Mammary epithelial cell (primary cell): ENCODE results near the gene ACP4.

Experiments
- EZH2 ChIP-seq: IDR thresholded peaks from 2 replicates; pipeline ENCODE4 v1.6.1; 2012; ENCODE audit warnings: low read length, inconsistent platforms, borderline replicate concordance
- TF ChIP-seq, protein P1 (sequence below), 2 donors: IDR thresholded peaks in 1 of 2; conservative IDR thresholded peaks in 1 of 2; 2 replicates each; pipeline ENCODE4 v1.5.1; 2011 to 2012; ENCODE audit warnings: inconsistent platforms in 2 of 2, low read length in 2 of 2, mild to moderate bottlenecking in 2 of 2, control low read depth in 1 of 2, low read depth in 1 of 2; ENCODE audit not compliant: insufficient read depth in 1 of 2; ENCODE audit errors: extremely low read depth in 1 of 2

GRCh38 chr19:50844296-50844935, 54.2 kb downstream of the ACP4 start:
- TF ChIP-seq, protein P1, sequence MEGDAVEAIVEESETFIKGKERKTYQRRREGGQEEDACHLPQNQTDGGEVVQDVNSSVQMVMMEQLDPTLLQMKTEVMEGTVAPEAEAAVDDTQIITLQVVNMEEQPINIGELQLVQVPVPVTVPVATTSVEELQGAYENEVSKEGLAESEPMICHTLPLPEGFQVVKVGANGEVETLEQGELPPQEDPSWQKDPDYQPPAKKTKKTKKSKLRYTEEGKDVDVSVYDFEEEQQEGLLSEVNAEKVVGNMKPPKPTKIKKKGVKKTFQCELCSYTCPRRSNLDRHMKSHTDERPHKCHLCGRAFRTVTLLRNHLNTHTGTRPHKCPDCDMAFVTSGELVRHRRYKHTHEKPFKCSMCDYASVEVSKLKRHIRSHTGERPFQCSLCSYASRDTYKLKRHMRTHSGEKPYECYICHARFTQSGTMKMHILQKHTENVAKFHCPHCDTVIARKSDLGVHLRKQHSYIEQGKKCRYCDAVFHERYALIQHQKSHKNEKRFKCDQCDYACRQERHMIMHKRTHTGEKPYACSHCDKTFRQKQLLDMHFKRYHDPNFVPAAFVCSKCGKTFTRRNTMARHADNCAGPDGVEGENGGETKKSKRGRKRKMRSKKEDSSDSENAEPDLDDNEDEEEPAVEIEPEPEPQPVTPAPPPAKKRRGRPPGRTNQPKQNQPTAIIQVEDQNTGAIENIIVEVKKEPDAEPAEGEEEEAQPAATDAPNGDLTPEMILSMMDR (conservative IDR thresholded peaks at IDR 0.05 in 1 of 2, IDR thresholded peaks at IDR 0.05 in 1 of 2; ENCODE audit: extremely low read depth in 1 of 2, insufficient read depth in 1 of 2, low read depth in 1 of 2, low read length in 2 of 2), result no peak
- TF ChIP-seq EZH2, result no peak
